T follicular helper cell (primary cell): ENCODE data around the gene SOSTDC1.

Source experiments
- DNase-seq: peaks from one replicate; pipeline ENCODE4 v3.0.0-alpha.2; 2020; ENCODE audit warnings: low read depth

The SOSTDC1 gene

GRCh38 chr7:16419859-16420258 lies 45.7 kb downstream of the SOSTDC1 start:
- no peak for DNase-seq

GRCh38 chr7:16419126-16419525 lies 46.4 kb downstream of the SOSTDC1 start:
- DNase-seq, result no peak

- no peak for DNase-seq
Observed at GRCh38 chr7:16417906-16418305, 47.6 kb downstream of the SOSTDC1 start.

GRCh38 chr7:16416289-16417282 lies 49.0 kb downstream of the SOSTDC1 start:
- no peak for DNase-seq

GRCh38 chr7:16412274-16413254 lies 53.0 kb downstream of the SOSTDC1 start:
- no peak for DNase-seq
